KMS-11 (cell line): ENCODE results near the gene EFL1.
"Not testable (repeated sequence)": the region's sequence is repeated elsewhere in the genome, so short reads cannot be mapped to it uniquely, and the experiment has no call there.

ENCODE experiments used
- H2AFZ ChIP-seq: fragments of 200-600 bp; sonication (generic); 2 replicates; pipeline ENCODE4 v1.6.1; 2016; ENCODE audit warnings: antibody characterized with exemption, mixed run types, low read depth
- H3K27ac ChIP-seq: fragments of 200-600 bp; sonication (generic); 2 replicates; pipeline ENCODE4 v1.6.1; 2016; ENCODE audit warnings: mild to moderate bottlenecking, mixed run types
- H3K27me3 ChIP-seq: fragments of 200-600 bp; sonication (generic); 2 replicates; pipeline ENCODE4 v1.6.1; 2017; ENCODE audit warnings: mild to moderate bottlenecking, low read depth, mixed run types, moderate library complexity; ENCODE audit not compliant: insufficient read depth
- H3K36me3 ChIP-seq: fragments of 200-600 bp; sonication (generic); 2 replicates; pipeline ENCODE4 v1.6.1; 2017; ENCODE audit warnings: mild to moderate bottlenecking, mixed run types; ENCODE audit not compliant: insufficient read depth
- H3K4me1 ChIP-seq: fragments of 200-600 bp; sonication (generic); 2 replicates; pipeline ENCODE4 v1.6.1; 2016; ENCODE audit warnings: mild to moderate bottlenecking, low read depth, mixed run types; ENCODE audit not compliant: poor library complexity, severe bottlenecking
- H3K4me2 ChIP-seq: fragments of 200-600 bp; sonication (generic); 2 replicates; pipeline ENCODE4 v1.7.0; 2016; ENCODE audit warnings: mild to moderate bottlenecking, mixed run types
- H3K4me3 ChIP-seq: fragments of 200-600 bp; sonication (generic); IDR thresholded peaks from 2 replicates; pipeline ENCODE4 v1.6.1; 2017; ENCODE audit warnings: low read depth, low read length, mixed read lengths; ENCODE audit not compliant: insufficient read depth
- H3K79me2 ChIP-seq: fragments of 200-600 bp; sonication (generic); 2 replicates; pipeline ENCODE4 v1.6.1; 2016; ENCODE audit warnings: low read depth, mixed run types; ENCODE audit not compliant: insufficient read depth
- H3K9ac ChIP-seq: fragments of 200-600 bp; sonication (generic); 2 replicates; pipeline ENCODE4 v1.6.1; 2016; ENCODE audit warnings: mild to moderate bottlenecking, mixed run types
- H4K20me1 ChIP-seq: fragments of 200-600 bp; sonication (generic); 2 replicates; pipeline ENCODE4 v1.6.1; 2016; ENCODE audit warnings: mild to moderate bottlenecking, mixed run types; ENCODE audit not compliant: insufficient read depth
- TF ChIP-seq, protein P1 (sequence below): fragments of 200-600 bp; sonication (generic); conservative IDR thresholded peaks from 2 replicates; pipeline ENCODE4 v1.6.1; 2017; ENCODE audit warnings: low read depth, mild to moderate bottlenecking, antibody characterized with exemption, low read length, moderate library complexity, mixed read lengths

Gene EFL1

GRCh38 chr15:82263350-82263749 lies 816 bp upstream of the EFL1 start:
- Histone ChIP-seq H2AFZ (peak overlapping the region; percentile 72; the same call in 1 of the 2 replicates), H4K20me1 (no peaks in the 10 kb centered on the region), H3K4me3 (no peak overlapping the region), H3K4me2 (peak overlapping the region; percentile 53), H3K4me1 (peaks cover 34% of the 10 kb centered on the region), H3K27ac (no peak overlapping the region), H3K79me2 (peaks cover 8% of the 10 kb centered on the region; the same call in 1 of the 2 replicates), H3K36me3 (no peaks in the 10 kb centered on the region), H3K9ac (no peak overlapping the region), H3K27me3 (no peaks in the 10 kb centered on the region)
- TF ChIP-seq, protein P1, sequence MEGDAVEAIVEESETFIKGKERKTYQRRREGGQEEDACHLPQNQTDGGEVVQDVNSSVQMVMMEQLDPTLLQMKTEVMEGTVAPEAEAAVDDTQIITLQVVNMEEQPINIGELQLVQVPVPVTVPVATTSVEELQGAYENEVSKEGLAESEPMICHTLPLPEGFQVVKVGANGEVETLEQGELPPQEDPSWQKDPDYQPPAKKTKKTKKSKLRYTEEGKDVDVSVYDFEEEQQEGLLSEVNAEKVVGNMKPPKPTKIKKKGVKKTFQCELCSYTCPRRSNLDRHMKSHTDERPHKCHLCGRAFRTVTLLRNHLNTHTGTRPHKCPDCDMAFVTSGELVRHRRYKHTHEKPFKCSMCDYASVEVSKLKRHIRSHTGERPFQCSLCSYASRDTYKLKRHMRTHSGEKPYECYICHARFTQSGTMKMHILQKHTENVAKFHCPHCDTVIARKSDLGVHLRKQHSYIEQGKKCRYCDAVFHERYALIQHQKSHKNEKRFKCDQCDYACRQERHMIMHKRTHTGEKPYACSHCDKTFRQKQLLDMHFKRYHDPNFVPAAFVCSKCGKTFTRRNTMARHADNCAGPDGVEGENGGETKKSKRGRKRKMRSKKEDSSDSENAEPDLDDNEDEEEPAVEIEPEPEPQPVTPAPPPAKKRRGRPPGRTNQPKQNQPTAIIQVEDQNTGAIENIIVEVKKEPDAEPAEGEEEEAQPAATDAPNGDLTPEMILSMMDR = no peak

- H3K9ac ChIP-seq = peak overlapping the region; percentile 66
- not testable (repeated sequence) for H4K20me1 ChIP-seq, H3K4me3 ChIP-seq, H3K27me3 ChIP-seq, H3K79me2 ChIP-seq, H3K36me3 ChIP-seq
- peak overlapping the region; percentile 72 for H2AFZ ChIP-seq
- peak overlapping the region; percentile 78 for H3K4me2 ChIP-seq
- peak overlapping the region; percentile 63 for H3K27ac ChIP-seq
- peaks cover 26% of the 10 kb centered on the region for H3K4me1 ChIP-seq
Observed at GRCh38 chr15:82261566-82262421, 740 bp downstream of the EFL1 start.

- not testable (repeated sequence) for H4K20me1 ChIP-seq, H3K4me3 ChIP-seq, H2AFZ ChIP-seq, H3K27me3 ChIP-seq, H3K4me2 ChIP-seq, H3K36me3 ChIP-seq, H3K79me2 ChIP-seq, H3K27ac ChIP-seq, H3K9ac ChIP-seq, H3K4me1 ChIP-seq
Observed at GRCh38 chr15:82248261-82248660, 14.3 kb downstream of the EFL1 start.

- not testable (repeated sequence) for H3K36me3 ChIP-seq, H3K4me1 ChIP-seq, H2AFZ ChIP-seq, H3K9ac ChIP-seq, H4K20me1 ChIP-seq, H3K4me3 ChIP-seq, H3K27me3 ChIP-seq, H3K27ac ChIP-seq, H3K79me2 ChIP-seq, H3K4me2 ChIP-seq
Observed at GRCh38 chr15:82245956-82246355, 16.6 kb downstream of the EFL1 start.

DNA sequence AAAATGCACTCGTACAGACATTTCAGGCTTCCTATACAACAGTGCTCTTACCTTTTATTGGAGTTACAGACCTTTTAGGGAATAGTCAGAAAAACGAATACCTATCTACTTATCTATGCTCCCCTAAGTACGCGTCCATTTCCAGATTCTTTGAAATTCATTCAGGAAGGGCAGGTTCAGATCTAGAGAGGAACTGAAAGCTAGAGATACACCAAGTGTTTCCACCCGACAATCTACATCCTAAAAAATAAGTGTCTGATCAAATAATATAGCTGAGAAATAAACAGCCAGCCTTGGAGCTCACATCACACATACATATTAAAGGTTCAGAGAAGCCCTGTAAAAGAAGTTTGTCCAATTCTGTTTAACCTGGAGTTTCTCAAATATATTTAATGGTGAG lies 18.9 kb downstream of the EFL1 start:
- not testable (repeated sequence) for H3K79me2 ChIP-seq

DNA sequence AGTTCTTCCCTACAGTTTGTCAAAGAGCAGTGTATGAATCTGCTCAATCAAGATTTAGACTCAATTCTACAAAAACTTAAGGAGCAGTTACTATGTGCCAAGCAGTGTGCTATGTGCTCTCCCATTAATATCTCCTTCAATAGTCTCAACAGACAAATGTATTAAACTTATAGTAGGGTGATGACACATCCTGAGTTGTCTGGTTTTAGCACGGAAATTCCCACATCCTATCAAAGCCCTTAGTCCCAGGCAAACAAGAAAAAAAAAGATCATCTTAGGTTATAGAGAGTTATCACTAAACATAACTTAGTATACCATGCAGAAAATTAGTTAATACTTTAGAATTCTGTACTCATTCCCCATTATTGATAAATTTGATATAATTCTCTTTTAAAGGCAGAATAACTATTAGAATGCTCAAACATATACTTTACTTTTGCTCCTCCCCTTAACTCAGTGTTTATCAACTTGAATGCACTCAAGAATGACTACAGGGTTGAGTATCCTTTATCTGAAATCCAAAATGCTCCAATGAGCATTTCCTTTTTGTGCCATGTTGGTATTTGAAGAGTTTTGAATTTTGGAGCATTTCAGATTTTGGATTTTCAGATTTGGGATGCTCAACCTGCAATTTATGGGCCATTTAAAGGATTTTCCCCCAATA lies 20.6 kb downstream of the EFL1 start:
- H3K4me2 ChIP-seq, H3K36me3 ChIP-seq, H2AFZ ChIP-seq, H3K27me3 ChIP-seq, H3K79me2 ChIP-seq, H3K9ac ChIP-seq, H3K4me3 ChIP-seq, H4K20me1 ChIP-seq, H3K4me1 ChIP-seq, H3K27ac ChIP-seq: not testable (repeated sequence)

More for the DNA sequence above, 18.9 kb downstream of the EFL1 start:
- H3K27ac ChIP-seq, H3K27me3 ChIP-seq, H3K4me1 ChIP-seq, H3K9ac ChIP-seq, H2AFZ ChIP-seq, H3K4me2 ChIP-seq, H4K20me1 ChIP-seq, H3K4me3 ChIP-seq, H3K36me3 ChIP-seq: not testable (repeated sequence)
